Measurements from ENCODE around the gene STARD3NL. TPM values are rescaled to one million over a fixed set of nuclear protein-coding genes. Genes with fewer than 3 reads are reported as not detected.

STARD3NL gene, protein sequence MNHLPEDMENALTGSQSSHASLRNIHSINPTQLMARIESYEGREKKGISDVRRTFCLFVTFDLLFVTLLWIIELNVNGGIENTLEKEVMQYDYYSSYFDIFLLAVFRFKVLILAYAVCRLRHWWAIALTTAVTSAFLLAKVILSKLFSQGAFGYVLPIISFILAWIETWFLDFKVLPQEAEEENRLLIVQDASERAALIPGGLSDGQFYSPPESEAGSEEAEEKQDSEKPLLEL
- 81.2 and 83.7 TPM in 2 replicates for total RNA-seq (2013; cell fraction: nucleolus; rRNA removed)
- total RNA-seq (2014; rRNA removed) (85.0 and 103 TPM in 2 replicates), total RNA-seq (2014; rRNA removed; fragmentation: Illumina TruSeq; extraction: Trizol) (75.2 and 80.4 TPM in 2 replicates), total RNA-seq (2021) (62.9 and 66.1 TPM in 2 replicates), polyA plus RNA-seq (2011; rRNA removed) (133 and 173 TPM in 2 replicates), polyA plus RNA-seq (2014; fragmentation: Illumina TruSeq; extraction: Trizol) (80.1 and 91.5 TPM in 2 replicates), polyA plus RNA-seq (2014; fragmentation: Nextera tagmentation; extraction: Ambion mirVana) (100 to 1,000 TPM in 1 of 2 experiments, 10 to 100 TPM in 1; 76.4 to 101 TPM), polyA plus RNA-seq (2014; rRNA removed) (71.3 and 86.3 TPM in 2 replicates), polyA plus RNA-seq (2016; fragmentation: Nextera tagmentation; extraction: Ambion mirVana) (100 to 1,000 TPM; 120 to 128 TPM), polyA minus RNA-seq (2011; rRNA and poly(A)+ RNA removed) (50.3 and 64.1 TPM in 2 replicates), Bru-seq, nascent RNA (percentile 93 among the genes with signal in this experiment), BruChase-seq, experiment 1, labeled RNA remaining after a 6-hour chase (percentile 78 among the genes with signal in this experiment), BruChase-seq, experiment 2, labeled RNA remaining after a 2-hour chase (percentile 79 among the genes with signal in this experiment)
- polyA plus RNA-seq (2011; ENCODE audit: low read depth), result 27.6 TPM
- 61.8 and 66.8 TPM in 2 replicates for polyA plus RNA-seq (2011; cell fraction: cytosol; rRNA removed)
- polyA plus RNA-seq (2011; cell fraction: nucleus; rRNA removed), result 44.3 and 53.4 TPM in 2 replicates
- 35.5 and 48.1 TPM in 2 replicates for polyA plus RNA-seq (2012)
- 14.7 and 17.2 TPM in 2 replicates for polyA minus RNA-seq (2011; cell fraction: cytosol; rRNA and poly(A)+ RNA removed)
- polyA minus RNA-seq (2011; cell fraction: nucleus; rRNA and poly(A)+ RNA removed), result 31.4 and 42.0 TPM in 2 replicates
- long read RNA-seq, experiment 1, transcript STARD3NL-202 (10 exons, 1,365 nt), result minor isoform, 16 of 93 reads
- long read RNA-seq, experiment 1, transcript STARD3NL-201 (9 exons, 1,728 nt), result major isoform, 60 of 93 reads
- long read RNA-seq, experiment 1, partial matches to known transcripts, result 8 of 93 reads
- long read RNA-seq, experiment 1, other reads (novel, unspliced or antisense), result 6 of 93 reads
- long read RNA-seq, experiment 2, transcript STARD3NL-202 (10 exons, 1,365 nt), result minor isoform, 81 of 330 reads
- long read RNA-seq, experiment 2, transcript STARD3NL-204 (8 exons, 1,341 nt), result minor isoform, 9 of 330 reads
- long read RNA-seq, experiment 2, transcript STARD3NL-201 (9 exons, 1,728 nt), result major isoform, 187 of 330 reads
- long read RNA-seq, experiment 2, partial matches to known transcripts, result 25 of 330 reads
- long read RNA-seq, experiment 2, other reads (novel, unspliced or antisense), result 28 of 330 reads

DNA sequence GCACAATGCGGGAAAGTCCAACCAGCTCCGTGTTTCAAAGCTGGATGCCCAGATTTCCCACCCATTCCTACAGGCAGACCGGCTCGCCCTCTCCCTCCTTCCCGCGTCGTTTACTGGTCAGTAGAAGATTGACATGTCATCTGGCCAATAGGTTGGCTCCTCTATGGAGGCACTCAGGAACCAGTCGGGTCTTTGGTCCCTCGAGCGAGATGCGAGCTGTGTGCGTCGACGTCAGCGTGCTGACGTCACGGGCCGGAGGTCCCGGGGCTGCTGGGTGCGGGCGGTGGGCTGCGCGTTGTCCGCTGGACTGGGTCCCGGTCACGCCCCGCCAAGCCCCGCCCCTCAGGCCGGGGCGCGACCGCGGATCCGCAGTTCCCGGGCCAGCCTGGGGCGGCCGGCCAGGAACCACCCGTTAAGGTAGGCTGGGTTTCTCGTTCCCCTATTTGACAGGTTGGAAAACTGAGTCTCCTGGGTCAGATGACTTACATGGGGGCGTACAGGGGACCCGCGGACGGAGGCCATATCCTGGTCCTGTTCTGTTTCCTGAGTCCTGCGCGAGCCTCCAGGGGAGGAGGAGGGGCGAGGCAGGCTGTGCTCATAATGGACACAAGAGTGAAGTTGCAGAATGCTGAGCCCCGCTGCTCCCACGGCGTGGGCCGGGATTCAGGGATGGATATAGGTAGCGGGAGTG lies at the start of gene STARD3NL:
STARD3NL (plus strand) TSS at position 242 of the 691 bp plus-strand sequence. CDS start 29,260 bp downstream, outside the sequence.
- Histone ChIP-seq H3K4me3 (peak within 1 kb of the TSS; percentile 91), H3K27me3 (replicated peaks in 1 of 2; ENCODE audit: control insufficient read depth in 2 of 2, insufficient read depth in 2 of 2, low read length in 1 of 2) (no peaks in the 10 kb centered on the region)
- in situ Hi-C loops (cut with MboI), result no loop called here
- TF ChIP-seq TBL1XR1 (IDR thresholded peaks at IDR 0.05; ENCODE audit: low read depth, low read length), result no peak
- TF ChIP-seq CBX3 (IDR thresholded peaks at IDR 0.05; ENCODE audit: borderline replicate concordance, low read depth), result no peak
- TF ChIP-seq, protein P1, sequence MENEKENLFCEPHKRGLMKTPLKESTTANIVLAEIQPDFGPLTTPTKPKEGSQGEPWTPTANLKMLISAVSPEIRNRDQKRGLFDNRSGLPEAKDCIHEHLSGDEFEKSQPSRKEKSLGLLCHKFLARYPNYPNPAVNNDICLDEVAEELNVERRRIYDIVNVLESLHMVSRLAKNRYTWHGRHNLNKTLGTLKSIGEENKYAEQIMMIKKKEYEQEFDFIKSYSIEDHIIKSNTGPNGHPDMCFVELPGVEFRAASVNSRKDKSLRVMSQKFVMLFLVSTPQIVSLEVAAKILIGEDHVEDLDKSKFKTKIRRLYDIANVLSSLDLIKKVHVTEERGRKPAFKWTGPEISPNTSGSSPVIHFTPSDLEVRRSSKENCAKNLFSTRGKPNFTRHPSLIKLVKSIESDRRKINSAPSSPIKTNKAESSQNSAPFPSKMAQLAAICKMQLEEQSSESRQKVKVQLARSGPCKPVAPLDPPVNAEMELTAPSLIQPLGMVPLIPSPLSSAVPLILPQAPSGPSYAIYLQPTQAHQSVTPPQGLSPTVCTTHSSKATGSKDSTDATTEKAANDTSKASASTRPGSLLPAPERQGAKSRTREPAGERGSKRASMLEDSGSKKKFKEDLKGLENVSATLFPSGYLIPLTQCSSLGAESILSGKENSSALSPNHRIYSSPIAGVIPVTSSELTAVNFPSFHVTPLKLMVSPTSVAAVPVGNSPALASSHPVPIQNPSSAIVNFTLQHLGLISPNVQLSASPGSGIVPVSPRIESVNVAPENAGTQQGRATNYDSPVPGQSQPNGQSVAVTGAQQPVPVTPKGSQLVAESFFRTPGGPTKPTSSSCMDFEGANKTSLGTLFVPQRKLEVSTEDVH (IDR thresholded peaks at IDR 0.05; ENCODE audit: low read depth, partially characterized antibody), result no peak
- peak; percentile 49; the same call in 1 of the 2 replicates for TF ChIP-seq BACH1 (IDR thresholded peaks at IDR 0.05; ENCODE audit: borderline replicate concordance)
- peak; percentile 88 for TF ChIP-seq SMARCA5 (IDR thresholded peaks at IDR 0.05)
- TF ChIP-seq SRF (IDR thresholded peaks at IDR 0.05; ENCODE audit: low read depth in 2 of 2, low read length in 2 of 2), result no peak
- TF ChIP-seq YBX1 (IDR thresholded peaks at IDR 0.05), result no peak
- TF ChIP-seq ZNF384 (IDR thresholded peaks at IDR 0.05; ENCODE audit: borderline replicate concordance, low read depth, low read length), result no peak
- TF ChIP-seq MEF2B (IDR thresholded peaks at IDR 0.05; ENCODE audit: partially characterized antibody, poor library complexity, severe bottlenecking), result no peak
- peak; percentile 60 for TF ChIP-seq NR2C1 (IDR thresholded peaks at IDR 0.05)
- no peak for TF ChIP-seq BCL11A (IDR thresholded peaks at IDR 0.05; ENCODE audit: low read depth, low read length)
- no peak for TF ChIP-seq SMC3 (IDR thresholded peaks at IDR 0.05; ENCODE audit: borderline replicate concordance, low read length)
- TF ChIP-seq CHD2 (IDR thresholded peaks at IDR 0.05; ENCODE audit: borderline replicate concordance, low read depth, low read length), result peak; percentile 87
- no peak for TF ChIP-seq CBFB (IDR thresholded peaks at IDR 0.05; ENCODE audit: low read depth)

More for the DNA sequence above, at the start of gene STARD3NL:
- ATAC-seq, result peak; percentile 94
- intact Hi-C loops (cut with micrococcal nuclease; ENCODE audit: unreplicated experiment), result loop anchor here (2.0 to 5.0 kb wide), 3 partner anchors 39 to 119 kb away; no protein-coding TSS in a partner anchor
- SMC1A ChIA-PET (ENCODE audit: uncharacterized antibody, unreplicated experiment), result interaction anchor here (0.7 to 1.8 kb wide), 11 partner anchors 9 to 260 kb away, joined by 3 to 15 read pairs (median 6); no protein-coding TSS in a partner anchor
- H3K4me2 ChIP-seq (ENCODE audit: control insufficient read depth, insufficient read depth), result peak within 1 kb of the TSS; percentile 87
- peak; percentile 100 for DNase-seq (ENCODE audit: low read depth, low spot score)
- H2AFZ ChIP-seq (ENCODE audit: control insufficient read depth, low read depth, low read length), result peak within 1 kb of the TSS; percentile 97
- FAIRE-seq, result peak; percentile 99
- WGBS (ENCODE audit: insufficient coverage, insufficient replicate concordance, low lambda C conversion rate, missing lambda C conversion rate), result under 1% methylated on average over 48 of the region's 51 CpGs
- RAD21 ChIA-PET (ENCODE audit: unreplicated experiment), result interaction anchor here (0.6 to 1.3 kb wide), 10 partner anchors 9 to 181 kb away, joined by 3 to 9 read pairs (median 4); no protein-coding TSS in a partner anchor
- peaks cover 54% of the 10 kb centered on the region for H3K79me2 ChIP-seq (ENCODE audit: control insufficient read depth, insufficient read depth, low read length)
- no TSS peak for BruUV-seq (replicated peaks)
- H4K20me1 ChIP-seq (ENCODE audit: control insufficient read depth, insufficient read depth), result no peaks in the 10 kb centered on the region
- peaks cover 2% of the 10 kb centered on the region for H3K9me3 ChIP-seq (replicated peaks; ENCODE audit: control insufficient read depth, insufficient read depth, low read length)
- H3K4me1 ChIP-seq (ENCODE audit: control insufficient read depth, insufficient read depth, low read length), result no peaks in the 10 kb centered on the region
- CTCF ChIA-PET, result interaction anchor here (0.7 to 1.5 kb wide), 9 partner anchors 8 to 190 kb away, joined by 3 to 11 read pairs (median 5); no protein-coding TSS in a partner anchor
- peak within 1 kb of the TSS; percentile 58 for H3K9ac ChIP-seq (ENCODE audit: control insufficient read depth, insufficient read depth, low read length)
- peak within 1 kb of the TSS; percentile 90 for H3K27ac ChIP-seq (ENCODE audit: control insufficient read depth, insufficient read depth)
- POLR2A ChIA-PET, result interaction anchor here (0.6 to 1.2 kb wide), 6 partner anchors 9 to 356 kb away, joined by 3 to 4 read pairs (median 3); no protein-coding TSS in a partner anchor
- H3K36me3 ChIP-seq (ENCODE audit: control insufficient read depth in 2 of 2, insufficient read depth in 2 of 2, low read length in 1 of 2), result no peaks in the 10 kb centered on the region
